ENCODE measurements around the gene DDX43. TPM values are rescaled to one million over a fixed set of nuclear protein-coding genes. Genes with fewer than 3 reads are reported as not detected.

Gene DDX43
- total RNA-seq, 1 experiment from 2014 or later, result 0.33 TPM

GRCh38 chr6:73371984-73372383, 22.6 kb upstream of the DDX43 start:
- Histone ChIP-seq H3K79me1 (ENCODE audit: insufficient read depth, low read depth, low read length, poor library complexity, severe bottlenecking) (no peaks in the 10 kb centered on the region), H2BK20ac (ENCODE audit: low read depth, low read length, poor library complexity, severe bottlenecking) (no peak overlapping the region), H3K23me2 (ENCODE audit: insufficient read length, low read depth, low read length, poor library complexity, severe bottlenecking) (no peaks in the 10 kb centered on the region), H3K14ac (ENCODE audit: insufficient read depth, low read length) (no peak overlapping the region), H3K4ac (ENCODE audit: low read depth, low read length) (no peak overlapping the region), H4K5ac (ENCODE audit: insufficient read length, low read depth, low read length) (no peak overlapping the region), H3K4me2 (ENCODE audit: insufficient read depth, insufficient read length, low read length) (no peak overlapping the region), H2BK12ac (ENCODE audit: insufficient read length, low read depth, low read length) (no peak overlapping the region), H4K91ac (ENCODE audit: insufficient read length, low read depth, low read length) (no peak overlapping the region), H3K27me3 (ENCODE audit: insufficient read depth, low read length) (no peaks in the 10 kb centered on the region), H3K56ac (ENCODE audit: insufficient read length, low read depth, low read length) (no peak overlapping the region), H3T11ph (ENCODE audit: low read length) (no peak overlapping the region), H4K20me1 (ENCODE audit: control insufficient read depth, insufficient read depth, insufficient read length) (no peaks in the 10 kb centered on the region), H2BK120ac (ENCODE audit: low read depth, low read length, poor library complexity, severe bottlenecking) (no peak overlapping the region), H2BK5ac (ENCODE audit: insufficient read length, low read length) (no peak overlapping the region), H3K9me3 (ENCODE audit: control insufficient read depth, low read depth, low read length) (no peaks in the 10 kb centered on the region), H3K18ac (ENCODE audit: insufficient read length, low read depth, low read length) (no peak overlapping the region), H3K27ac (ENCODE audit: insufficient read length, low read depth, low read length) (no peak overlapping the region), H4K8ac (replicated peaks; ENCODE audit: insufficient read length, low read depth, low read length) (no peak overlapping the region), H2AFZ (ENCODE audit: low read length) (no peak overlapping the region), H3K9ac (ENCODE audit: extremely low read depth, insufficient read length, low read length) (no peak overlapping the region), H3K79me2 (ENCODE audit: insufficient read depth, low read length) (no peaks in the 10 kb centered on the region), H2AK5ac (ENCODE audit: insufficient read length, low read length) (no peak overlapping the region), H2BK15ac (ENCODE audit: low read depth, low read length) (no peak overlapping the region), H3K23ac (ENCODE audit: insufficient read length, low read depth, low read length) (no peak overlapping the region), H3K4me1 (ENCODE audit: insufficient read depth, low read length) (peaks cover 2% of the 10 kb centered on the region; the same call in 1 of the 2 replicates)
- H3K4me3 Mint-ChIP-seq, result no peak overlapping the region
- TF ChIP-seq CTCF (conservative IDR thresholded peaks at IDR 0.05), result no peak
- H3K9me3 Mint-ChIP-seq, result peaks cover 0 to 14% of the 10 kb centered on the region in 2 experiments; a peak in 3 of 5 replicates
- H3K36me3 Mint-ChIP-seq (ENCODE audit: insufficient read depth in 1 of 3, low read depth in 3 of 3), result peaks cover 0 to 2% (median 0%) of the 10 kb centered on the region in 3 experiments; a peak in 2 of 7 replicates
- H3K4me1 Mint-ChIP-seq, result peaks cover 10 to 13% of the 10 kb centered on the region in 2 experiments
- peaks cover 2% of the 10 kb centered on the region; the same call in 1 of the 2 replicates for H3K27me3 Mint-ChIP-seq (ENCODE audit: low read depth)
- no peak overlapping the region for H3K27ac Mint-ChIP-seq
- DNase-seq, result no peak
- WGBS (ENCODE audit: extremely low coverage, insufficient read length, low lambda C conversion rate), result no CpG with 5 or more reads among the region's 4 CpGs

Measured in H9 (cell line).